ENCODE measurements around the gene C20orf96.

C20orf96 gene

DNA sequence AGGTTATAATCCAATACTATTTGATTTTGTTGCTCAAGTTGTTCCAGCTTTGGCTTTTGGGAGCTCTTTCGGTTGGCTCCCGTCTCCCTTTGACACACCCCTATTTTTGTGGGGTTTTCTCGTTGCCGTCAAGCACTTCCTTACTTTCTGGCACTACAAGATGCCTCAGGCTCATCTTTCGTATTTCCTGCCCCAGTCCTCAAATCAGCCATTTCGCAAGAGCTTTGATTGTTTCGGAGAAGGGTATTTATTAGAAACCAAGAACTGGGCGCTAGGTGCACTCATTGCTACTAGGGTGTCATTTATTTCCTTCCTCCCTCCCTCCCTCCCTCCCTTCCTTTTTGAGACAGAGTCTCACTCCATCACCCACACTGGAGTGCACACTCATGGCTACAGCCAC lies 21.5 kb upstream of the C20orf96 start:
- DNase-seq: no peak

DNA sequence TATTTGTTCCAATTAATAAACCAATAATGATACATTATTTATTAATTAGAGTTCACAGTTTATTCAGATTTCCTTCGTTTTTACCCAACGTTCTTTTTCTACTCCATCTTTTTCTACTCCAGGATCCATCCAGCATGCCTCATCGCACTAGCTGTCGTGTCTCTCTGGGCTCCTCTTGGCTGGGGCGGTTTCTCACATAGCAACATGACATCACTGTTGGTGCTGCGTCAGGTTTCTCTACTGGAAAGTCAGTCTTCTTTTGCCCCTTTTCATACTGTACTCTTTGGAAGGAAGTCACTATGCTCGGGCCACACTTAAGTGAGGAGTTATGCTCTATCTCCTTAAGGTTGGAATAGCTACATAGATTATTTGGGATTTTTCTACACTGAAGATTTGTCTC lies 21.1 kb upstream of the C20orf96 start:
- DNase-seq: no peak

DNA sequence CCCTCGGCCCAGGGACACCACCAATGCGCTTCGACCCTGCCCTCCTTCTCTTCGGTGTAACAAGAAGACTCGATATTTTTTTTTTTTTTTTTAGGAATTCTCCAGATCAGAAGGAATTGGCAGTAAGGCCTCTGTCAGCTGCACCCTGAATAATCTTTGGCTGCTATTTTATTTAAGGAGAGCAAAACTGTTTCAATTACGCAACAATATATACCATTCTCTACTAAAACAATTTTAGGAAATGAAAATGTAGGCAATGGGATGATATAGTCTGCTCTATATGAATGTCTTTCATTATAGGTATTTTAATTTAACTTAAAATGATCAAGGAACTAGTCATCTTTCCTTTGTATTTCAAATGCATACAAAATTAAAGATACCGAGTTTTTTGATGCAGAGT lies 20.1 kb upstream of the C20orf96 start:
- no peak for DNase-seq

- peak; percentile 98 for DNase-seq
These were observed 19.5 kb upstream of the C20orf96 start for GRCh38 chr20:309841-310644.

DNA sequence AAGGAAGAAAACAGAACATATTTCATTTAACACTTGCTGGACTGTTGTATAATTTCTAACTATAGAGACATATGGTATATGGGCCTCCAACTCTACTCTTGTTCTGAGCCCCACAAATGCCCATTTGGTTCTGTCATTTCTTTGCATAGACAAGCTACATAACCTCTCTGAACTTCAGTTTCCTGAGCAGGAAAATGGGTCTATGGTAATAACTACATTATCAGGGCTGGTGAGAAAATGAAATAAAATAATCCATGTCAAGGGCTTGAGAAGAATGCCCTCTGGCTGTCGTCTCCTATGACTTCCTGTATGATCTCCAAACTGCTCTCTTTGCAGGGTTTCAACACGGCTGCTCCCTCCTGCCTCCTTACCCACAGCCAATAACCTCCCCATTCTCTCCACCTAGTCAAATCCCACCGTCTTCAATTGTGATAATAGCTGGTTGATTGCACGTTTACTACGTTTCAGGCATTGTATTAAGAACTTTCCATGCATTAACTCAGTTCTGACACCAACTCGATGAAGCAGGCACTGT lies 18.8 kb upstream of the C20orf96 start:
- peak; percentile 79 for DNase-seq

DNA sequence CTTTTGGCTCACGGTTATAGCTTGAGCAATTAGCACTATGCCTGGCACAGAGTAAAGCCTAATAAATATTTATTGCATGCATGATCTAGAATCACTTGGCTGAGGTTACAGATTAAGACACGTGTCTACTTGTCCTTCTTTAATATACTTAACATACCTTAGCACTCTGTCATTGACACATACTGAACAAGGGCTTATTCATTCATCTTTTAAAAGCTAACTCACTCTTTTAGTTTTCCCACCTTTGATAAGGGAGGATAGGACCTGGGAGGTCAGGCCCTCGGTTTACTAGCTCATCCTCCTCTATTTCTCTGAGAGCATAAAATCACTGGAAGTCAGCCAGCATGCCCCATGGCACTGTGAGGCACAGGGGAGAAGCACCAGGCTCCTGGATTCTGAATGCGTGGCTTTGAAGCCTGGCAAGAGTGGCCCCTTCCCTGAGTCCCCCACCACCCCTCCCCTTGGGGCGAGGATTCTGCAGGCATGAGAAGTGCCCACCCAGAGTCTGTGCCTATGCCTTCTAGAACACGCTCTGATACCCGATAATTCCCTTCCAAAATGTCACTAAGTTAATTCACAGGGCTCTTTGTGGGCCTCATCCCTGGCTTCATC lies 18.0 kb upstream of the C20orf96 start:
- no peak for DNase-seq

DNA sequence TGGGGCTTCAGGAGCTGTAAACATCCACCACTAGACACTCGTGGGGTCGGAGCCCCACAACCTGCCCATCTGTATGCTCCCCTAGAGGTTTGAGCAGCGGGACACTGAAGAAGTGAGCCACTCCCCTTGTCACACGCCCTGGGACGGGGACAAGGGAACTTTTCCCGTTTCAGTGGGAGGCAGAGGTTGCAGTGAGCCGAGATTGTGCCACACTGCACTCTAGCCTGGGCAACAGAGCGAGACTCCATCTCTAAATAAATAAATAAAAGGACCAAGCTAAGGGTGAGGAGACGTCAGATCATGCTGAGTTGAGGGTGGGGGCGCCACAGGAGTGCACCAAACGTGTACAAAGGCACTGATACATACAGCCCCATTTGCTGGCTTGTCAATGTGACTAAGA lies 15.2 kb upstream of the C20orf96 start:
- DNase-seq: no peak

GRCh38 chr20:301886-302848 lies 11.6 kb upstream of the C20orf96 start:
- no peak for DNase-seq

DNA sequence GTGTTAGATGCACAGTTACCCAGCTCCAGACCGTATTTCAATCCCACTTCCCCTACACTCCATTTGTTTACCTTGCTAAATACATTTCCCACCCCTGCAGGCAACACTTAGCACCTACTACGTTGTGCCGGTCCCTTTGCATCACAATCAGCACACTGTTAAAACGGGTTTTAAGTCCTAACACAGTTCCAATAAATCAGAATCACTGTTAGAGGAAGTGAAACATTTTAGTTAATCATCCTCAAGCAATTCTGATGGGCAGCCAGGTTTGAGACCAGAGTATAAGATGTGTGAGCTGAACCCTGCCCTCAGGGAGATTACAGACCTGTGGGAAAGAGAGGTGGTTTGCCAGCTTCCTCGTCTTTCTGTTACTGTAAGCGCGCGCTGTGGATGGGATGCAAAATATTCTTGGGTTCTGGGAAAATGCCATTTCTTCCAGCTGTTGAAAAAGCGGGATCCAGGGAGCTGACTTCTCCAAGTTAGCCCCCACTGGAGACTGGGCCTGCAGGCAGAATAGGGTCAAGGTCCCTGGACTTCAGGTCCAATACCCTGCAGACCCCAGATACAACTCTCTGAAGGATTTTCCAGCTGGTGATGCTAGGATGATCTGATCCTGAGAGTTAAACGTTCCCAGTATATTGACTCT lies 9.9 kb upstream of the C20orf96 start:
- no peak for DNase-seq

DNA sequence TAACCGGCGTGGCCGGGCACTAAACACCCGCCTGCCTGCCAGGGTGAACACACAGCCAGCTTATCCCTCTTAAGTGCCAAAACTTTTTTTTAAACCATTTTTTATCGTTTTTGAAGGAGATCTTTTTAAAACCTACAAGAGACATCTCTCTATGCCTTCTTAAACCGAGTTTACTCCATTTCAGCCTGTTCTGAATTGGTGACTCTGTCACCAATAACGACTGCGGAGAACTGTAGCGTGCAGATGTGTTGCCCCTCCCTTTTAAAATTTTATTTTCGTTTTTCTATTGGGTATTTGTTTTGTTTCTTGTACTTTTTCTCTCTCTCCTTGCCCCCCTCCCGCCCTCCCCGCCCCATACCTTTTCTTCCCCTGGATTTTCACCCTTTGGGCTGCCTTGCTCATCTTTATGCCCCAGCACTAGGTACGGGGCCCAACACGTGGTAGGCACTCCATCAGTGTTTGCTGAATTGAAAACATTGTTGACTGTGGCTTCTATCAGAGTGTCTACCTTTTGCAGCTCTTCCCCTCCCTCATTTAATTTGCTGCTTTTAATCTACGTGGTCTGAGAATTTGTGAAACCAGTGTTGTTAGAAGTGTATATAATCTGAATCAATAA lies 8.3 kb upstream of the C20orf96 start:
- no peak for DNase-seq

- DNase-seq: peak; percentile 82
These were observed 7.6 kb upstream of the C20orf96 start for GRCh38 chr20:297925-298775.

DNA sequence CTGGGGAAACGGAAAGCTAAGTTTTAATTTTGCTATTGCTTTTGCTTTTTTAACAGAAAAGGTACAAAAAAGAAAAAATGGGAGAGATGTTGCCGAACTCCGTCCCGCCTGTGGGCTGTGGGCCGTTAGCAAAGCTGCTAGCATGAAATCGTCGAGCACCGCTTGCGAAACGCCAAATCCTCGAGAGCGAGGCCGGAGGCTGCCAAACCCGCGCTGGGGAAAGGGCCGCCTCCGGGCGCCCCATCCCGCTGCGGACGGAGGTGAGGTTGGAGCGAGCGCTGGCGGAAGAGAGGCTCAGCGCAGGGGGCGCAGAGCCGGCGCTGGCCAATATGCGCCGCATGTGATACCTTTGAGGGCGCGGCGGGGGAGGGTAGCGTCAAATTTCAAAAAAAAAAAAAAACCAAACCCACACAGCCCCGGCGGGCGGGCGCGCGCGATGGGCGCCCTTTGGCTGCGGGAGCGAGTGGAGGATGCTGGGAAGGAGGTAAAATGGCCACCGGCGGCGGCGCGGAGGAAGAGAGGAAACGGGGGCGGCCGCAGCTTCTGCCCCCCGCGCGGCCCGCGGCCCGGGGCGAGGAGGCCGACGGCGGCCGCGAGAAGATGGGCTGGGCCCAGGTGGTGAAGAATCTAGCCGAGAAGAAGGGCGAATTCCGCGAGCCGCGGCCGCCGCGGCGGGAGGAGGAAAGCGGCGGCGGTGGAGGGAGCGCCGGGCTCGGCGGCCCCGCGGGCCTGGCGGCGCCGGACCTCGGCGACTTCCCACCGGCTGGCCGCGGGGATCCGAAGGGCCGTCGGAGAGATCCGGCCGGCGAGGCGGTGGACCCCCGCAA lies 6.8 kb upstream of the C20orf96 start, which contains the start of gene ZCCHC3:
Gene ZCCHC3 (plus strand): TSS at position 473 of the 827 bp plus-strand sequence. CDS start 17 bp downstream, at position 490.
- peak; percentile 91 for DNase-seq

DNA sequence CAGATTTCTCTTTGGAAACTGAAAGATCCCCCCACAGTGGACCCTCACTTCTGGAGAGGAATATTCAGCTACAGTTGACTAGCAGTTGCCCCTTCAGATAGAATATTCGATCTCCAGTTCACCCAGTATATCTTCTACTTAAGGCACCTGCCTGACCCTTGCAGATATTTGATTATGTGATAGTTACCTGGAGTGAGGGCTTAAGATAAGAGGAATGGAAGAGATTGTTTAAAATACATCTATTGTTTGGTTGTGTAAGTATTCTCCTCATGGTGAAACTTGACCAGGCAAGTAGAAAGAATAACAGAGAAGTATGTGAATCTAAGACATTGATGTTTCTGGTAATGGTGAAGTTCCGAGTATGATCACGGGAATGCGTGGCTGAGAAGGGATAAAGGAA lies 5.3 kb upstream of the C20orf96 start:
- DNase-seq: no peak

- no peak for DNase-seq
These were observed 4.1 kb upstream of the C20orf96 start for GRCh38 chr20:294602-295001.

GRCh38 chr20:289693-290083 lies 862 bp downstream of the C20orf96 start:
- DNase-seq: no peak

- DNase-seq: no peak
These were observed 1.4 kb downstream of the C20orf96 start for GRCh38 chr20:288956-289692.

- DNase-seq: no peak
These were observed 4.0 kb downstream of the C20orf96 start for GRCh38 chr20:286508-286907.

DNA sequence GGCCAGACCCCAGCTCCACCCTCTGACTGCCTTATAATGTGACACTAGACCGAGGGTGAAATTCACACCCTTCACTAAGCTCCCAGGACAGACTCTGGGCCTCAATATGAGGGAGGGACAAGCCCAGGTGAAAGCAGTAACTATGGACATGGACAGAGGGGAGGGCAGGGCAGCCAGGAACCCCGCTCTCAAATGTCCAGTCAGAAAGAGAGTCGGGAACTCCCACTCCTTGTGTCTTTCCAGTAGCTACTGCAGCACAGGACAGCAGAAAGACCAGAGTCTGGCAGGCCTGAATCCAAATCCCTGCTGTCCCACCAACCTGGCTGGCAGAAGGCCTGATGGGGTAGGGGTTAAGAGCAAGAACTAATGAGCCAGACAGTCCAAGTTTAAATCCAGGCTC lies 6.4 kb downstream of the C20orf96 start:
- DNase-seq: no peak
